Activated naive CD8-positive, alpha-beta T cell treated with anti-CD3 and anti-CD28 coated beads, Interleukin-2, amount 50 U/mL, for 24 hours (primary cell): ENCODE results near the gene MAT2A.
"Not testable (repeated sequence)": the region's sequence is repeated elsewhere in the genome, so short reads cannot be mapped to it uniquely, and the experiment has no call there.

ENCODE experiments used
- ATAC-seq: fragments of 150-1000 bp; cut with Tn5 transposase; one replicate; pipeline ENCODE4 v1.10.0; 2021
- DNase-seq: peaks from one replicate; pipeline ENCODE4 v3.0.0; 2021
- H3K27ac Mint-ChIP-seq: one replicate; pipeline ENCODE4 v1.8.0; 2021; ENCODE audit warnings: mild to moderate bottlenecking, mixed read lengths
- H3K27me3 Mint-ChIP-seq: one replicate; pipeline ENCODE4 v1.8.0; 2021; ENCODE audit warnings: mixed read lengths
- H3K36me3 Mint-ChIP-seq: one replicate; pipeline ENCODE4 v1.8.0; 2021; ENCODE audit warnings: low read depth, mixed read lengths
- H3K4me1 Mint-ChIP-seq: one replicate; pipeline ENCODE4 v1.8.0; 2021; ENCODE audit warnings: mixed read lengths
- H3K4me3 Mint-ChIP-seq: one replicate; pipeline ENCODE4 v1.8.0; 2021; ENCODE audit warnings: mild to moderate bottlenecking, moderate library complexity, mixed read lengths
- H3K9me3 Mint-ChIP-seq: one replicate; pipeline ENCODE4 v1.8.0; 2021; ENCODE audit warnings: mixed read lengths

Gene MAT2A

DNA sequence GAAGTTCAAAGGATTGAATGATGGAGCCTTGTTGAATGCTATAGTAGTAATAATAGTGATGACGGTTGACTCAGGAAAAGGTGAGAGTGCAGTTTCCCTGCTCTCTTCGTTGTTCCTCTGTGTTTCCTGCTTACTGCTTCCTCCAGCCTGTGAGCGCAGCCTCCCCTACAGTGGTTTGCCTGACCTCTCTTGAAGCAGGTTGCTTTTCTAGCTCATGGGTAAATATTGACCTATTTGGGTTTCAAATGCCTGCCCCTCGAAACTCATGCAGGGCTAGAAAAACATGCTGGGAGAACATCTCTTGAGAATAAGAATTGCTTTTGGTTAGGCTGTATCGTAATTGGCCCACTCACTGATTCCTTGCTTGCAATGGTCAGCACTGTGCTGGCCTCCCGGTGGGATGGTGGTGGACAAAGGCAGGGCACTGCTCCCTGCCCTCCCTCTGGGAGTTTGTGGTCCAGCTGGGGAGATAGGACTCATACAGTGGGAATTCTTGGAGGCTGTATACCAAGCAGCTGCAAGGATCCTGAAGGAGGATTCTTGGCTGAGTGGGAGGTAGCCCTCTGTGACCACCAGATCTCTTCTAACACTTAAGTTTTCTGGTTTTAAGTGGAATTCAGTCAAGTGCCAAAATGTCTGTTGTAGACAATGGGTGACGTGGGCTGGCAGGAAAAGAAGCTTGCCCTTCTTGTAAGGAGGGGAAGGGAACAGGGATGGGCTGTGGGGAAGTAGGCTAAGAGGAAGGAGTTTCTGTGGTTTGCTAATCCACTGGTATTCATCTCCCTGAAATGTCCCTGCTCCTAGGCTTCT lies 51.2 kb downstream of the MAT2A start:
- DNase-seq, result no peak
- no peak overlapping the region for H3K27ac Mint-ChIP-seq
- peaks cover 36% of the 10 kb centered on the region for H3K4me1 Mint-ChIP-seq

DNA sequence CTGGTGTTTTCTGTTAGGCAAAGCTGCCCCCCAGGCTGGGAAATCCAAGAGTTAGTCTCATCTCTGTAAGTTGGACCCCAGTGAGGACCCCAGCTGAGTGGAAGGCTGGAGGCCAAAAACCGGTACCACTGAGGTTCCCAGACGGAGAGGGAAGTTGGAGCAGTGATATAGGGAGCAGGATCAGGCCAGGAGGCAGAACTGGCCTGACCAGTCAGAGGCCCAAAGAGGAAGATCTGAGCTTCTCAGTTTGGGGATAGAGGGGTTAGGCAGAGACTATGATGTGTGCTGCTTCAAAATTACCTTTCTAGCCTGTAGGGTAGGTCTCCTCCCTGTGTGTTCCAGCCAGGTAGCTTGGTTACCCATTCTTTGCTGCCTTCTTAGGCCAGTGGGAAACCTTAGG lies 52.0 kb downstream of the MAT2A start:
- no peak for ATAC-seq
- Mint-ChIP-seq H3K36me3 (peaks cover 5% of the 10 kb centered on the region), H3K4me1 (peaks cover 36% of the 10 kb centered on the region), H3K27ac (no peak overlapping the region), H3K9me3 (no peaks in the 10 kb centered on the region), H3K4me3 (no peak overlapping the region), H3K27me3 (no peaks in the 10 kb centered on the region)
- DNase-seq, result no peak

More for the DNA sequence above, 51.2 kb downstream of the MAT2A start:
- Mint-ChIP-seq H3K9me3 (no peaks in the 10 kb centered on the region), H3K27me3 (no peaks in the 10 kb centered on the region), H3K36me3 (no peaks in the 10 kb centered on the region), H3K4me3 (no peak overlapping the region)
- ATAC-seq, result no peak

DNA sequence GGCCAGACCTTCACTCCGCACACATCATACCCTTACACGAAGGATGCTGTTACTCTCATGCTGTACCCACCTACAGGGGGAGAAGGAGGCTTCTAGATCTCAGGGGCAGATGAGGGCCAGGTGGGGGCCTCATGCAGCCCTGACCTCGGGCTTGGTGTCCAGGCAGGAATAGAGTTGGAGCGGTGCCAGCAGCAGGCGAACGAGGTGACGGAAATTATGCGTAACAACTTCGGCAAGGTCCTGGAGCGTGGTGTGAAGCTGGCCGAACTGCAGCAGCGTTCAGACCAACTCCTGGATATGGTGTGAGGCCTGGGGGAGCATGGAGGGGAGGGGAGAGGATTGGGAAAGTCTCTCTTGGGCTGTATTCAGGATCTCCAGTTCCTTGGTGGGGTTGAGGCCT lies 52.6 kb downstream of the MAT2A start:
- Mint-ChIP-seq H3K36me3 (peaks cover 5% of the 10 kb centered on the region), H3K4me1 (peaks cover 40% of the 10 kb centered on the region), H3K4me3 (no peak overlapping the region), H3K9me3 (no peaks in the 10 kb centered on the region), H3K27ac (no peak overlapping the region), H3K27me3 (no peaks in the 10 kb centered on the region)
- ATAC-seq, result no peak
- no peak for DNase-seq

DNA sequence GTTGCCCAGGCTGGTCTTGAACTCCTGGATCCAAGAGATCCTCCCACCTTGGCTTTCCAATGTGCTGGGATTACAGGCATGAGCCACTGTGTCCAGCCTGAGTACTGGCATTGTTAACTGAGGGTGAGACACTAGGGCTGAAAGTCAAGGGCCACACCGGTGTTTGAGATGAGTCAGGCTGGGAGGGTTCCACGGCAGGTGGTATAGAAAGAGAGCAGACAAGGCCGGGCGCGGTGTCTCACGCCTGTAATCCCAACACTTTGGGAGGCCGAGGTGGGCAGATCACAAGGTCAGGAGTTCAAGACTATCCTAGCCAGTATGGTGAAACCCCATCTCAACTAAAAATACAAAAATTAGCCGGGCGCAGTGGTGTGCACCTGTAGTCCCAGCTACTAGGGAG lies 53.3 kb downstream of the MAT2A start:
- not testable (repeated sequence) for H3K36me3 Mint-ChIP-seq, H3K9me3 Mint-ChIP-seq, H3K27me3 Mint-ChIP-seq, ATAC-seq, DNase-seq, H3K27ac Mint-ChIP-seq, H3K4me3 Mint-ChIP-seq
- peaks cover 46% of the 10 kb centered on the region for H3K4me1 Mint-ChIP-seq

DNA sequence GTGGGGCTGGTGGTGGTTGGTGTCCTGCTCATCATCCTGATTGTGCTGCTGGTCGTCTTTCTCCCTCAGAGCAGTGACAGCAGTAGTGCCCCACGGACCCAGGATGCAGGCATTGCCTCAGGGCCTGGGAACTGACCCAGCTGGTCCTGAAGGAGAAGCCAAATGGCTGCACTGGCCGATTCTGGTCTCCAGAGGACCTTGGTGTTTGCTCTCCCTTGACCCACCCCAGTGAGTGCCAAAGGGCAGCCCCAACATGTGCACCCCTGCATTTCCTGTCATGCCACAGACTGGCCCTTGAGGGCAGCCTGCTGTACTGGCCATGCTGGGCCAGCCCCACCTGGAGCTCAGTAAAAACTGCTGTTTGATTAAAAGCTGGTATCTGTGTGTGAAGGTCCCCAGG lies 54.1 kb downstream of the MAT2A start:
- DNase-seq (no peak), ATAC-seq (no peak)
- Mint-ChIP-seq H3K9me3 (no peaks in the 10 kb centered on the region), H3K36me3 (peaks cover 6% of the 10 kb centered on the region), H3K4me3 (no peak overlapping the region), H3K4me1 (peaks cover 42% of the 10 kb centered on the region), H3K27me3 (no peaks in the 10 kb centered on the region), H3K27ac (no peak overlapping the region)
